ENCODE data around the gene CTNND1.
A peak's percentile ranks its signal among the peaks of the same experiment; 100 is the strongest.

DNA sequence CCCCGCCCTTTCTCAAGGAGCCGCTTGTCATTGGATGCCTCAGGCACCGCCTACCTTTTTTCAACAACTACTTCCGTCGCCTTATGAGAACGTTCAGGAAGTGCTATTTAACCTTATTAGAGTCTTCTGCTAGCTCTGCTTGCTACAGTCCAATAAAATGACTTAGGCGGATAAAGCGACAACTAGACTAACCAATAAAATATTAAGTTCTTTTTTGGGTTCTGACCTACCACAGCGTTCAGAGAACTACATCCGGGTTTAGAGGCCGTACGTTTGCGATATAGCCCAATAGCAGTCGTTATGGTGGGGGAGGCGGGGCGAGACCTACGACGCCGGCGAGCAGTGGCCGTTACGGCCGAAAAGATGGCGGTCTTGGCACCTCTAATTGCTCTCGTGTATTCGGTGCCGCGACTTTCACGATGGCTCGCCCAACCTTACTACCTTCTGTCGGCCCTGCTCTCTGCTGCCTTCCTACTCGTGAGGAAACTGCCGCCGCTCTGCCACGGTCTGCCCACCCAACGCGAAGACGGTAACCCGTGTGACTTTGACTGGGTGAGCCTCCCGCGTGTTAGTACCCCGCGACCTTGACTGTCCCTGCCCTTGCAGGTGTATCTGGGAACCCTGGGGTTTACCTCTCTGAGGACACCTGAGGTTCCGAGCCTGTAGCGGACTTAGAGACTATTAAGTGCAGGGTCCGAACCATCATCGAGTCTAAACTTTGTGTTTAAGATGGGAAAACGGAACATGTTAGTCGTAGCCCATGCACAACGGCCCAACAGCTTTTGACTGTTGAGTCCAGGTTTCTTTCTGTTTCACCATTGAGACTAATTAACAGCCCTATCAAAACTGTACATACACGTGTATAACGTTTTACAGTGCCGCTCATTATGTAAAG is 49.1 kb upstream of the CTNND1 start, which contains the start of gene TMX2:
- TF ChIP-seq TARDBP (IDR thresholded peaks at IDR 0.05) (no peak), BHLHE40 (IDR thresholded peaks at IDR 0.05; ENCODE audit: borderline replicate concordance) (no peak), SP1 (IDR thresholded peaks at IDR 0.05) (no peak), CTBP1 (IDR thresholded peaks at IDR 0.05; ENCODE audit: borderline replicate concordance) (no peak), L3MBTL2 (conservative IDR thresholded peaks at IDR 0.05) (peak; percentile 75), FOXA1 (IDR thresholded peaks at IDR 0.05) (no peak), FOXM1 (IDR thresholded peaks at IDR 0.05; ENCODE audit: borderline replicate concordance) (no peak), SUZ12 (IDR thresholded peaks at IDR 0.05) (no peak), ARNT (IDR thresholded peaks at IDR 0.05) (no peak), HDGF (IDR thresholded peaks at IDR 0.05; ENCODE audit: borderline replicate concordance) (no peak), ELF4 (IDR thresholded peaks at IDR 0.05) (peak; percentile 85)
